K562 (cell line): ENCODE measurements around the gene DAB1. TPM values are rescaled to one million over a fixed set of nuclear protein-coding genes. Genes with fewer than 3 reads are reported as not detected.

Experiments
- CHD7 ChIP-seq: fragments of 200-600 bp; sonication (generic); IDR thresholded peaks from one replicate; pipeline ENCODE4 v1.6.1; 2012; ENCODE audit warnings: mild to moderate bottlenecking, low read depth, low read length, inconsistent platforms
- ELK3 ChIP-seq: fragments of 450-650 bp; formaldehyde crosslinking; IDR thresholded peaks from 2 replicates; pipeline ENCODE4 v1.4.0; 2020; ENCODE audit warnings: mild to moderate bottlenecking
- SAFB2 ChIP-seq: fragments of 200-400 bp; formaldehyde crosslinking; IDR thresholded peaks from 2 replicates; pipeline ENCODE4 v1.6.1; 2018; ENCODE audit warnings: borderline replicate concordance, low read length, low read depth, moderate library complexity; ENCODE audit not compliant: severe bottlenecking
- ZNF12 ChIP-seq: sonication (generic); formaldehyde crosslinking; IDR thresholded peaks from 2 replicates; pipeline ENCODE4 v1.4.0; 2020; ENCODE audit warnings: mild to moderate bottlenecking, missing genetic modification reagents
- polyA plus RNA-seq, 8 experiments: library from polyadenylated mRNA; depleted of rRNA in 4 of 8; stranded (reverse) in 5 of 8; unstranded in 3 of 8; fragments of >200 nt; fragmentation: Nextera tagmentation in 2 of 8; fragmentation: Illumina TruSeq in 1 of 8; extraction: Ambion mirVana in 2 of 8; extraction: Trizol in 1 of 8; gene quantifications; 2 replicates each; pipeline versions ENCODE4 v1.2.1 to v1.2.3, GENCODE V29; 2011 to 2014; ENCODE audit warnings: inconsistent platforms in 1 of 8, missing spikeins in 1 of 8
- total RNA-seq, 7 experiments: library from RNA; depleted of rRNA in 6 of 7; stranded (reverse); fragments of >200 nt in 6 of 7; fragmentation: Illumina TruSeq in 2 of 7; extraction: Trizol in 2 of 7; gene quantifications; 2 replicates each; pipeline versions ENCODE4 v1.2.1 to v1.2.3, GENCODE V29; 2011 to 2021; ENCODE audit warnings: low replicate concordance in 1 of 7

DAB1 gene
- total and polyA plus RNA-seq, 9 of the 15 experiments (the other 6 are each of a cell fraction or from before 2014, with no cell fraction given), result not detected

- no peak for TF ChIP-seq CHD7
- no peak for TF ChIP-seq SAFB2
- no peak for TF ChIP-seq ELK3 (CRISPR knock-in tag)
- no peak for TF ChIP-seq ZNF12
Measured at GRCh38 chr1:57281324-57281723, 142.5 kb downstream of the DAB1 start (continued).
